ENCODE data around the gene SPSB1. TPM values are rescaled to one million over a fixed set of nuclear protein-coding genes. Genes with fewer than 3 reads are reported as not detected.

Gene SPSB1
- total and polyA plus RNA-seq, 10 of the 15 experiments (the other 5 are each of a cell fraction or from before 2014, with no cell fraction given), result 0.02 to 2.0 (median 0.90) TPM; not detected in 1

- no peak overlapping the region for H2AFZ ChIP-seq (ENCODE audit: control insufficient read depth, low read depth, low read length)
- SMC1A ChIA-PET (ENCODE audit: uncharacterized antibody, unreplicated experiment), result interaction anchor here (0.8 to 0.9 kb wide), 2 partner anchors 41 to 84 kb away, joined by 3 read pairs; no protein-coding TSS in a partner anchor
- TF ChIP-seq ZNF592 (IDR thresholded peaks at IDR 0.05), result no peak
- TF ChIP-seq CBX3 (IDR thresholded peaks at IDR 0.05; ENCODE audit: borderline replicate concordance, low read depth), result no peak
- no peak for TF ChIP-seq TBL1XR1 (IDR thresholded peaks at IDR 0.05; ENCODE audit: low read depth, low read length)
- no peak for TF ChIP-seq TAF1 (IDR thresholded peaks at IDR 0.05; ENCODE audit: borderline replicate concordance, low read depth, low read length)
- TF ChIP-seq GABPA (IDR thresholded peaks at IDR 0.05; ENCODE audit: low read depth), result no peak
- no peak for TF ChIP-seq ELK1 (IDR thresholded peaks at IDR 0.05; ENCODE audit: low read depth, low read length)
- TF ChIP-seq HDGF (IDR thresholded peaks at IDR 0.05), result no peak
- no peak for TF ChIP-seq CTCF (IDR thresholded peaks at IDR 0.05 in 2 of 3, conservative IDR thresholded peaks at IDR 0.05 in 1 of 3; ENCODE audit: control insufficient read depth in 2 of 3, extremely low read depth in 1 of 3, insufficient read depth in 1 of 3, low read depth in 3 of 3, low read length in 3 of 3)
- no peak for TF ChIP-seq MYC (IDR thresholded peaks at IDR 0.05; ENCODE audit: insufficient read depth, insufficient read length, insufficient replicate concordance, low read length, severe bottlenecking)
- no peak for TF ChIP-seq NR2F1 (conservative IDR thresholded peaks at IDR 0.05)
- TF ChIP-seq CHD1 (IDR thresholded peaks at IDR 0.05; ENCODE audit: low read depth, low read length), result no peak
- H3K4me1 ChIP-seq (ENCODE audit: control insufficient read depth, insufficient read depth, low read length), result no peaks in the 10 kb centered on the region; the same call in 1 of the 2 replicates
- H3K36me3 ChIP-seq (ENCODE audit: control insufficient read depth in 2 of 2, insufficient read depth in 2 of 2, low read length in 1 of 2), result no peaks in the 10 kb centered on the region
- RAD21 ChIA-PET (ENCODE audit: unreplicated experiment), result no interaction called here
- ATAC-seq (no peak), FAIRE-seq (no peak), DNase-seq (ENCODE audit: low read depth, low spot score) (no peak)
- no peak overlapping the region for H3K4me3 ChIP-seq
- intact Hi-C loops (cut with micrococcal nuclease; ENCODE audit: unreplicated experiment), result no loop called here
- WGBS (ENCODE audit: insufficient coverage, insufficient replicate concordance, low lambda C conversion rate, missing lambda C conversion rate), result 69% methylated on average over 15 of the region's 15 CpGs
- H3K27ac ChIP-seq (ENCODE audit: control insufficient read depth, insufficient read depth), result no peak overlapping the region
- in situ Hi-C loops (cut with MboI), result no loop called here
- POLR2A ChIA-PET, result interaction anchor here (0.8 kb wide), 1 partner anchor 58 kb away, joined by 3 read pairs; no protein-coding TSS in a partner anchor
- H3K9ac ChIP-seq (ENCODE audit: control insufficient read depth, insufficient read depth, low read length), result no peak overlapping the region
- no peaks in the 10 kb centered on the region for H3K79me2 ChIP-seq (ENCODE audit: control insufficient read depth, insufficient read depth, low read length)
- CTCF ChIA-PET, result interaction anchor here (1.1 to 1.5 kb wide), 2 partner anchors 84 to 105 kb away, joined by 3 to 8 read pairs; no protein-coding TSS in a partner anchor
- no peaks in the 10 kb centered on the region for H4K20me1 ChIP-seq (ENCODE audit: control insufficient read depth, insufficient read depth)
- no peaks in the 10 kb centered on the region for H3K9me3 ChIP-seq (replicated peaks; ENCODE audit: control insufficient read depth, insufficient read depth, low read length)
- BruUV-seq (replicated peaks), result no TSS peak
- H3K4me2 ChIP-seq (ENCODE audit: control insufficient read depth, insufficient read depth), result no peak overlapping the region
- no peaks in the 10 kb centered on the region; a peak in 1 of 4 replicates for H3K27me3 ChIP-seq (replicated peaks in 1 of 2; ENCODE audit: control insufficient read depth in 2 of 2, insufficient read depth in 2 of 2, low read length in 1 of 2)
Measured at GRCh38 chr1:9371391-9371935, 78.8 kb downstream of the SPSB1 start.

Measured in GM12878 (cell line).